Transverse colon (tissue), 4 donors: ENCODE data around the gene CNBD2. TPM values are rescaled to one million over a fixed set of nuclear protein-coding genes. Genes with fewer than 3 reads are reported as not detected.

Source experiments
- DNase-seq: peaks from one replicate; pipeline ENCODE4 v3.0.0-alpha.2; 2019
- H3K27ac ChIP-seq, 4 donors: fragments of 200-600 bp; sonication (generic); 2 replicates each; pipeline ENCODE4 v1.5.1; 2016 to 2018; ENCODE audit warnings: inconsistent platforms in 4 of 4
- H3K27me3 ChIP-seq: fragments of 200-600 bp; sonication (generic); 2 replicates; pipeline ENCODE4 v1.5.1; 2017; ENCODE audit warnings: inconsistent platforms
- H3K36me3 ChIP-seq, 4 donors: fragments of 200-600 bp; sonication (generic); 2 replicates each; pipeline ENCODE4 v1.5.1; 2017 to 2019; ENCODE audit warnings: inconsistent platforms in 4 of 4
- H3K4me1 ChIP-seq, 4 donors: fragments of 200-600 bp; sonication (generic); 2 replicates each; pipeline ENCODE4 v1.5.1; 2017 to 2020; ENCODE audit warnings: inconsistent platforms in 4 of 4
- H3K4me3 ChIP-seq, 4 donors: fragments of 200-600 bp; sonication (generic); 1 replicate in 1 of 4; 2 replicates in 3 of 4; pipeline versions ENCODE4 v1.5.1 to v1.6.1; 2017 to 2019; ENCODE audit warnings: inconsistent platforms in 4 of 4
- H3K9me3 ChIP-seq, 2 donors: fragments of 200-600 bp; sonication (generic); 2 replicates each; pipeline ENCODE4 v1.5.1; 2017 to 2019; ENCODE audit warnings: inconsistent platforms in 2 of 2
- EP300 ChIP-seq: sonication (generic); formaldehyde crosslinking; IDR thresholded peaks from one replicate; pipeline ENCODE4 v1.6.1; 2017; ENCODE audit warnings: antibody characterized with exemption, low read depth
- POLR2A ChIP-seq: fragments of 450-650 bp; IDR thresholded peaks from one replicate; pipeline ENCODE4 v1.6.1; 2016; ENCODE audit warnings: antibody characterized with exemption, mild to moderate bottlenecking, moderate library complexity
- POLR2AphosphoS5 ChIP-seq, 3 donors: sonication (generic); formaldehyde crosslinking; IDR thresholded peaks; one replicate each; pipeline ENCODE4 v1.6.1; 2016; ENCODE audit warnings: antibody characterized with exemption in 3 of 3
- WGBS, 2 donors: methylation state at CpG; one replicate each; pipeline ENCODE4 v1.1.5; 2018; ENCODE audit warnings: low coverage in 1 of 2; 5-methylcytosine and 5-hydroxymethylcytosine counted together
- in situ Hi-C, 4 donors: fragments of 200-750 bp; cut with MboI; loops; one replicate each; pipeline versions ENCODE4 v1.15.0 to v1.15.1; 2017; ENCODE audit warnings: low sequenced_read_pairs in 3 of 4, low pct_ligation_motif_present in 1 of 4, low pct_unique_long_range_greater_than_20kb in 1 of 4
- intact Hi-C: fragments of 100-400 bp; cut with DNase I; formaldehyde crosslinking; loops from one replicate; pipeline ENCODE4 v1.15.1; 2023; ENCODE audit warnings: low total_unique reads
- total RNA-seq, 4 donors: library from RNA; depleted of rRNA; stranded (reverse); fragments of >200 nt; gene quantifications; one replicate each; pipeline ENCODE4 v1.1.0, GENCODE V29; 2016
- TF ChIP-seq, protein P1 (sequence below), 5 experiments: fragments of 200-600 bp in 3 of 5; fragments of 450-650 bp in 2 of 5; sonication (generic) in 3 of 5; IDR thresholded peaks; 1 replicate in 2 of 5; 2 replicates in 3 of 5; pipeline ENCODE4 v1.5.1; 2016 to 2017; ENCODE audit warnings: antibody characterized with exemption in 5 of 5, inconsistent platforms in 3 of 5, mild to moderate bottlenecking in 2 of 5, moderate library complexity in 1 of 5

CNBD2 gene
- total RNA-seq, 4 donors from 2014 or later: 6.2 to 9.4 (median 7.8) TPM; not detected in 1

DNA sequence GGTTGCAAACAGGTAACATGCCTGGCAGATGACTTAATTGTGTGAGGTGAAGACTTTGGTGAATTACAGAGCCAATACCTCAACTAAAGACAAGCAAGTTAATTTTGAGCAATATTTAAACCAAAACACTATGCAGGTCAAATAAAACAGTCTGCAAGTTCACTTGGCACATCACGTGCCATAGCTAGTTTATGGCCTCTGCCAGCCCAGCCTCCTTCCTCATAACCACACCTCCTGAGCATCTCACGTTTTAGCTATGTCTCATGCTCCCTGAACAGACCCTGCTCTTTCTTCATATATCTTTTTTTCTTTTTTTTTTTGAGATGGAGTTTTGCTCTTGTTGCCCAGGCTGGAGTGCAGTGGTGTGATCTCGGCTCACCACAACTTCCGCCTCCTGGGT is 4.5 kb upstream of the CNBD2 start:
- TF ChIP-seq POLR2A (no peak), POLR2AphosphoS5 (IDR thresholded peaks at IDR 0.05) (no peak), EP300 (no peak)
- TF ChIP-seq, protein P1, sequence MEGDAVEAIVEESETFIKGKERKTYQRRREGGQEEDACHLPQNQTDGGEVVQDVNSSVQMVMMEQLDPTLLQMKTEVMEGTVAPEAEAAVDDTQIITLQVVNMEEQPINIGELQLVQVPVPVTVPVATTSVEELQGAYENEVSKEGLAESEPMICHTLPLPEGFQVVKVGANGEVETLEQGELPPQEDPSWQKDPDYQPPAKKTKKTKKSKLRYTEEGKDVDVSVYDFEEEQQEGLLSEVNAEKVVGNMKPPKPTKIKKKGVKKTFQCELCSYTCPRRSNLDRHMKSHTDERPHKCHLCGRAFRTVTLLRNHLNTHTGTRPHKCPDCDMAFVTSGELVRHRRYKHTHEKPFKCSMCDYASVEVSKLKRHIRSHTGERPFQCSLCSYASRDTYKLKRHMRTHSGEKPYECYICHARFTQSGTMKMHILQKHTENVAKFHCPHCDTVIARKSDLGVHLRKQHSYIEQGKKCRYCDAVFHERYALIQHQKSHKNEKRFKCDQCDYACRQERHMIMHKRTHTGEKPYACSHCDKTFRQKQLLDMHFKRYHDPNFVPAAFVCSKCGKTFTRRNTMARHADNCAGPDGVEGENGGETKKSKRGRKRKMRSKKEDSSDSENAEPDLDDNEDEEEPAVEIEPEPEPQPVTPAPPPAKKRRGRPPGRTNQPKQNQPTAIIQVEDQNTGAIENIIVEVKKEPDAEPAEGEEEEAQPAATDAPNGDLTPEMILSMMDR (IDR thresholded peaks at IDR 0.05): no peak
- Histone ChIP-seq H3K4me3 (no peak overlapping the region), H3K27me3 (no peaks in the 10 kb centered on the region), H3K9me3 (no peaks in the 10 kb centered on the region), H3K36me3 (no peaks in the 10 kb centered on the region), H3K27ac (no peak overlapping the region), H3K4me1 (peaks cover 0 to 11% (median 5%) of the 10 kb centered on the region in 4 donors)
- in situ Hi-C loops: no loop called here
- peak; percentile 45 for DNase-seq
- WGBS, 2 donors: 59 to 74% methylated on average over 4 of the region's 4 CpGs
- intact Hi-C loops: no loop called here

DNA sequence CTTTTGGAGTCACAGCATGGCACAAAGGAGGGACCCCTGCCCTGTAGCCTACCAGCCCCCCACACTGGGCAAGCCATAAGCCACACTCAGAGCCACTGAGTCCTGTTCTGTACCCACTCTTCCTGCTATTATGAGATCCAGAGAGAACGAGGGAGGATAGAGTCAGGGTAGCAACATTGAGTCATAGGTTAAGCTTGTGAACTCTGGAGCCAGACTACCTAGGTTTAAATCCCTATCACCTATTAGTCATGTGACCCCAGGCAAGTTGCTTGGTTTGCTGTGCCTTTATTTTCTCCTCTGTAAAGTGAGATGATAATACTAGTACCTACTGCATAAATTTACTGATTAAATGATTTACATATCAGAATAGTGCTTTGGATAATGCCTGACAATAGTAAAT is 540 bp downstream of the CNBD2 start:
- intact Hi-C loops: loop anchor here (2.0 kb wide), 1 partner anchor 64 kb away; no protein-coding TSS in a partner anchor
- Histone ChIP-seq H3K4me1 (peaks cover 0 to 8% (median 3%) of the 10 kb centered on the region in 4 donors), H3K9me3 (no peaks in the 10 kb centered on the region), H3K36me3 (no peaks in the 10 kb centered on the region), H3K4me3 (no peak overlapping the region), H3K27ac (no peak overlapping the region), H3K27me3 (no peaks in the 10 kb centered on the region)
- TF ChIP-seq POLR2A: no peak
- no peak for TF ChIP-seq EP300
- TF ChIP-seq POLR2AphosphoS5 (IDR thresholded peaks at IDR 0.05): no peak
- TF ChIP-seq, protein P1 (IDR thresholded peaks at IDR 0.05): no peak
- in situ Hi-C loops: no loop called here
- WGBS, 2 donors: 58% methylated on average over 1 of the region's 1 CpG; no CpG with 5 or more reads in 1 of the 2 donors
- DNase-seq: no peak

GRCh38 chr20:35971981-35972380 is 3.6 kb downstream of the CNBD2 start:
- H3K36me3 ChIP-seq: no peaks in the 10 kb centered on the region
- no peak overlapping the region for H3K4me3 ChIP-seq
- no peak for DNase-seq
- intact Hi-C loops: no loop called here
- no peaks in the 10 kb centered on the region for H3K9me3 ChIP-seq
- H3K27me3 ChIP-seq: no peaks in the 10 kb centered on the region
- TF ChIP-seq, protein P1 (IDR thresholded peaks at IDR 0.05): no peak
- TF ChIP-seq EP300: no peak
- TF ChIP-seq POLR2A: no peak
- no peak for TF ChIP-seq POLR2AphosphoS5 (IDR thresholded peaks at IDR 0.05)
- in situ Hi-C loops: no loop called here
- 90 to 100% methylated on average over 2 of the region's 2 CpGs for WGBS, 2 donors
- no peak overlapping the region for H3K27ac ChIP-seq
- H3K4me1 ChIP-seq: peaks cover 0 to under 1% (median 0%) of the 10 kb centered on the region in 4 donors

DNA sequence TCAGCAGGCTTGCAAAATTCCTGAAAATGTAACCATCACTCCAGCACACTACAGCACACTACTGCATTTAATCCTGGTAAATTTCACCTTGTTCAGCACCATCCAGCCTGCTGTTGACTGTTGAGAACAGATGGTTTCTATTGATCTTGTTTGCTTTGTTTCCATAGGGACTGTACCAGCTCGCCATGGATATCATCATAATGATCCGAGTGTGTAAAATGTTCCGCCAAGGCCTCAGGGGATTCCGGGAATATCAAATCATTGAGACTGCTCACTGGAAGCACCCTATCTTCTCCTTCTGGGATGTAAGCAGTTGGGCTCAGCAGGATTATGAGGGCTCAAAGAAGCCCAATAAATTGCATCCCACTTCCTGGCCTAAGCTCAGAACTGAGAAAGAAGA is 4.1 kb downstream of the CNBD2 start:
- Histone ChIP-seq H3K9me3 (no peaks in the 10 kb centered on the region), H3K27me3 (no peaks in the 10 kb centered on the region), H3K4me3 (no peak overlapping the region), H3K27ac (peak overlapping the region in 1 of 4 donors; percentile 10), H3K4me1 (no peaks in the 10 kb centered on the region), H3K36me3 (no peaks in the 10 kb centered on the region)
- no peak for DNase-seq
- 64 to 87% methylated on average over 3 to 4 of the region's 4 CpGs for WGBS, 2 donors
- in situ Hi-C loops: no loop called here
- intact Hi-C loops: no loop called here
- TF ChIP-seq, protein P1 (IDR thresholded peaks at IDR 0.05): no peak
- TF ChIP-seq POLR2AphosphoS5 (IDR thresholded peaks at IDR 0.05): peak in 1 of 3 donors; percentile 20
- TF ChIP-seq POLR2A: no peak
- TF ChIP-seq EP300: no peak
